SK-N-DZ (cell line): Measurements from ENCODE around the gene RAPGEF4.
"Not testable (repeated sequence)": the region's sequence is repeated elsewhere in the genome, so short reads cannot be mapped to it uniquely, and the experiment has no call there.

Experiments
- DNase-seq: peaks from one replicate; pipeline ENCODE4 v3.0.0-alpha.2; 2015; ENCODE audit warnings: low spot score
- small RNA-seq, 2 experiments: library from RNA; depleted of rRNA; stranded (forward); fragments of <200 nt; gene quantifications; one replicate each; pipeline ENCODE3, GENCODE V24; 2014

The RAPGEF4 gene

GRCh38 chr2:173092844-173093402 is 357.3 kb downstream of the RAPGEF4 start:
- DNase-seq: no peak

DNA sequence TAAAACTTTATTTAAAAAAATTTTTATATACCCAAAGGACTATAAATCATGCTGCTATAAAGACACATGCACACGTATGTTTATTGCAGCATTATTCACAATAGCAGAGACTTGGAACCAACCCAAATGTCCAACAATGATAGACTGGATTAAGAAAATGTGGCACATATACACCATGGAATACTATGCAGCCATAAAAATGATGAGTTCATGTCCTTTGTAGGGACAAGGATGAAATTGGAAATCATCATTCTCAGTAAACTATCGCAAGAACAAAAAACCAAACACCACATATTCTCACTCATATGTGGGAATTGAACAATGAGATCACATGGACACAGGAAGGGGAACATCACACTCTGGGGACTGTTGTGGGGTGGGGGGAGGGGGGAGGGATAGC is 358.0 kb downstream of the RAPGEF4 start:
- not testable (repeated sequence) for DNase-seq

DNA sequence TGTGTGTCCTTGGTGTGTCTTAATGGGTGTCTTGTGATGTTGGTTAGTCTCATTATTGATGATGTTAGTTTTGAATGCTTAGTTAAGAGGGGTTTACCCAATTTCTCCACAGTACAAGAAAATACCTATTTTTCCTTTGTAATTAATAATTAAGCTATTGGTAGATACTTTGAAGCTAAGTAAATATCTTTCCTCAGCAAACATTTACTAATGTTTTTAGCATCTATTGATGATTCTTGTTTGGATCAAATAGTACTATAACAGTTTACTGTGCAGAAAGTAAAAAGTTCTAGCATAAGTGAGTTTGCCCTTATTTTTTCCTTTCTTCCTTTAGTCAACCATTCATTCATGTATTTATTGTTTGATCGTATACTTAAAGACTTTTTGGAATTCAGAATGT is 359.1 kb downstream of the RAPGEF4 start:
- no peak for DNase-seq

- no peak for DNase-seq
These were observed 359.7 kb downstream of the RAPGEF4 start for GRCh38 chr2:173095356-173095755.

DNA sequence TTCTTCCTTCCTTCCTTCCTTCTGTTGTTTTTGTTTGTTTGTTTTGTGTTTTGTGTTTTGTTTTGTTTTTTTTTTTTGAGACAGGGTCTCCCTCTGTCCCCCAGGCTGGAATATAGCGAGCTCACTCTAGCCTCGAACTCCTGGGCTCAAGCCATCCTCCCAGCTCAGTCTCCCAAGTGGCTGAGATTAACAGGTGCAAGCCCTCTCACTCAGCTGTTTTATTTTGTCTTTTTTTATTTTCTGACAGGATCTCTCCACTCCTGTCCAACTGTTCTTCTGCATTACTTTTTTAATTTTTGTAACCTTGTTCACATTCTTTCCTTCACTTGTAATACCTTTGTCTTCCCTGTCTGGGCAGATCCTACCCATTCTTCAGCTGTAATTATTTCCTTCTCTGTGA is 363.6 kb downstream of the RAPGEF4 start:
- no peak for DNase-seq

DNA sequence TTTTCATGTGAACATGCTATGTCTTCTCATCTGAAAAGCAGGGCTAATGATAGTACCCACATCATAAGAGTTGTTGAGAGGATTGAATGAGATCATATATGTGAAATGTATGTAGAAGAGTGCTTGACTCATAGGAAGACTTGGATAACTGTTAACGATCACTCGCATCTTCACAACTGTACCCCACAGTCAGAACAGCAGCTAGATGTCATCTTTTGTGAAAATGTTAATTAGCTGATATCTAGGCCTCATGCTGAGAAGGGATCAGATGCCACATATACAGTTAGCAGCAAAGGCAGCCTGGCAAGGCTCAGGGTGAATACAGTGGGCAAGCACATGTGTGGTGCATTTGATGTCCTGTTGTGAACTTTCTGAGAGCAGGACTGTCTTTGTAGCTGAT is 364.2 kb downstream of the RAPGEF4 start:
- DNase-seq: no peak

GRCh38 chr2:173101687-173102086 is 366.0 kb downstream of the RAPGEF4 start:
- no peak for DNase-seq

Small RNAs within 50 kb of the gene (small RNA-seq; reads per million reads assigned to genes)
- 0 to 0.08 reads per million in 2 experiments for gene RF01210
